AG09319 (cell line): ENCODE data around the gene NAP1L5.

Experiments used
- DNase-seq: peaks from one replicate; pipeline ENCODE4 v3.0.0-alpha.2; 2010; ENCODE audit warnings: low read depth; ENCODE audit errors: extremely low read depth
- TF ChIP-seq, protein P1 (sequence below): IDR thresholded peaks from 2 replicates; pipeline ENCODE4 v1.5.1; 2011; ENCODE audit warnings: low read depth, mild to moderate bottlenecking, inconsistent platforms, low read length, moderate library complexity

The NAP1L5 gene

DNA sequence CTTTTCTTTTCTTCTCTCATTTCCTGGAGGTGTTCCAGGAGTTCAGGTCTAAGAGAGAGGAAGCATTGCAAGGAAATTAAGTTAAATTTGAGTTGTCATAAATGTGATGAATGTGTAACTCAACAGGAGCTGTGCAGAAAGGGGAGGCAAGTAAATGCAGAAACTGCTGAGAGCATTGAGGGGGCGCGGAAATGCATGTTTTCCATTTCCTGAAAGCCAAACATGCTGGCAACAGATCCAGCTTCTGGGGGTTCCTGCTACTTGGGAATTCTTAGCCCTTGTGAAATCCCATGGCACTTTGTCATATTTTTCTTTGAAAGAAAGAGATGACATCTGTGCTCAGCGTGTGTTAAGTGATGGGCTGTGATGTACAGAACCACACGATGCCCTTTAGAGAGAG is 33.8 kb upstream of the NAP1L5 start:
- TF ChIP-seq, protein P1, sequence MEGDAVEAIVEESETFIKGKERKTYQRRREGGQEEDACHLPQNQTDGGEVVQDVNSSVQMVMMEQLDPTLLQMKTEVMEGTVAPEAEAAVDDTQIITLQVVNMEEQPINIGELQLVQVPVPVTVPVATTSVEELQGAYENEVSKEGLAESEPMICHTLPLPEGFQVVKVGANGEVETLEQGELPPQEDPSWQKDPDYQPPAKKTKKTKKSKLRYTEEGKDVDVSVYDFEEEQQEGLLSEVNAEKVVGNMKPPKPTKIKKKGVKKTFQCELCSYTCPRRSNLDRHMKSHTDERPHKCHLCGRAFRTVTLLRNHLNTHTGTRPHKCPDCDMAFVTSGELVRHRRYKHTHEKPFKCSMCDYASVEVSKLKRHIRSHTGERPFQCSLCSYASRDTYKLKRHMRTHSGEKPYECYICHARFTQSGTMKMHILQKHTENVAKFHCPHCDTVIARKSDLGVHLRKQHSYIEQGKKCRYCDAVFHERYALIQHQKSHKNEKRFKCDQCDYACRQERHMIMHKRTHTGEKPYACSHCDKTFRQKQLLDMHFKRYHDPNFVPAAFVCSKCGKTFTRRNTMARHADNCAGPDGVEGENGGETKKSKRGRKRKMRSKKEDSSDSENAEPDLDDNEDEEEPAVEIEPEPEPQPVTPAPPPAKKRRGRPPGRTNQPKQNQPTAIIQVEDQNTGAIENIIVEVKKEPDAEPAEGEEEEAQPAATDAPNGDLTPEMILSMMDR = no peak
- DNase-seq = no peak

DNA sequence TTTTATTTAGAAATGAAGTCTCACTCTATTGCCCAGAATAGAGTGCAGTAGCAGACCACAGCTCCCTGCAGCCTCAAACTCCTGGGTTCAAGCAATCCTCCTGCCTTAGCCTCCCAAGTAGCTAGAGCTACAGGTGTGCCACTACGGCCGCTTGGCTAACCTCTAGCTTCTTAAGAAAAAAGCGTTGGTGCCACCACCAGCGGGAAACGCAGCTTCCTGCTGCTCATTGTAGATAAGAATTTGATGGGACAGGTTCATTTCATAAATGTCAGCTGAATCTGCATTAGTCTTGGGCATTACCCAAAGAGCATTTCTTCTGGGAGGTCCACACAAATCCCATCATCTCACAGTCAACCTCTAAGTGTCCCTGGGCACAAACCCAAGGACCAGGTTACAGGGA is 33.2 kb upstream of the NAP1L5 start:
- no peak for DNase-seq
- TF ChIP-seq, protein P1 = no peak

DNA sequence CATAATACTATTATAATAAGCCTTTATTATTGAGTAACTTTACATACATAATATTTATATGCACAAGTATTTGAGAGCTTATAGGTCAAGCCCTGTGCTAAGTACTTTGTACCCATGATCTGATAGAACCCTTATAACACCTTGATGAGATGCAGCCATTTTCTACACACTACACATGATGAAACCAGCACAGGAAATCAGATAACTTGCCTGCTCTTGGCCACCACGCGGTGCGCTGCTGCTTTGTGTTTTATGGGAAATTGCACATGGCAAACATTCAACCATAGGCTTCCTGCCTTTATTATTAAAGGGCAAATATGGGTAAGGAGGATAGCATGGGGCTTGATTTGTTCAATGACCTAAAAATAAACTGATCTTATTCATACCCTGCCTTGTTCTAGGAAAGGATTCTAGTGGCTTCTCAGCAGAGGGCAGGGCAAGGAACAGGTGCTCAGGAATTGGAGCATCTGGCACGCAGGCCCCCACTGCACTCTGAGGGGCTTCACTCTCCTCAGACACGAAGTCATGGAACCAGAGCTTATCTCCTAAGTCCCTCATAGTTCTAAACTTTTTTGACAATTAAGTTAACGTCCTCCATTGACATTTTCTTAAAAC is 31.6 kb upstream of the NAP1L5 start:
- TF ChIP-seq, protein P1 = no peak
- DNase-seq = no peak

DNA sequence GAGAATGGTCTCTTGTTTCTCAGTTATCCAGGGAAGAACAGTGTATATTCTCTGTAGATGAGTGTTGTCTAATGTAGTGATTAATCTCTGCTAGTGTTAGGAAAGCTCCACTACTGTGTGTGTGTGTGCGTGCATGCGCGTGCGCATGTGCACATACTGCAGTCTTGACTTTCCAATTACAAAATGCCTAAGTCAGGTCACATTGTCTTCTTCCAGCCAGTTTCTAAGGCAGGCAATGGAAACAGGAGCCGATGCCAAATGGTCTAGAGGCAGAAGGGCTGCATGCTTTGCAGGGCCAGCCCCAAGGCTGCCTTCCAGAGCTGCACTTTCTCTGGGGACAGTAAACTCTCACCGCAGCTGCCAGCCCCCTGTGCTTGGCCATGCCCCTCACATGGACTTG is 30.5 kb upstream of the NAP1L5 start:
- TF ChIP-seq, protein P1 = no peak
- no peak for DNase-seq

DNA sequence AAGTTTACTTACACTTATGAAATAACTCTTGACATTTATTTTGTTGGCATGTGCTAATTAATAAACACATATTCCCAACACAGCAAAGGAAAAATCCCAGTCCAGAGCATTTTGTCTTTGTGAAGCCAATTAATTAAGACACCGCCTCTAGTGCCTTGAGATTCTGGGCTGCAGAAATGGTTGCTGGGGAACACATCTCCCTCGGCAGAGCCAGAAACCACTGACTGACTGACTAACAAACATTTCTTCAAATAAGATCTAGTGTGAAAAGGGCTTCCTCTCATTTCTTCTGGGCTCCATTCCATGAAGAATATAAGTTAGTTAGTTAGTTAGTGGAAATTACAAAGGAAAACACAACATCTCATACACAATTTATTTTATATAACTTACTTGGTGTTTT is 28.4 kb upstream of the NAP1L5 start:
- TF ChIP-seq, protein P1 = no peak
- DNase-seq = no peak

DNA sequence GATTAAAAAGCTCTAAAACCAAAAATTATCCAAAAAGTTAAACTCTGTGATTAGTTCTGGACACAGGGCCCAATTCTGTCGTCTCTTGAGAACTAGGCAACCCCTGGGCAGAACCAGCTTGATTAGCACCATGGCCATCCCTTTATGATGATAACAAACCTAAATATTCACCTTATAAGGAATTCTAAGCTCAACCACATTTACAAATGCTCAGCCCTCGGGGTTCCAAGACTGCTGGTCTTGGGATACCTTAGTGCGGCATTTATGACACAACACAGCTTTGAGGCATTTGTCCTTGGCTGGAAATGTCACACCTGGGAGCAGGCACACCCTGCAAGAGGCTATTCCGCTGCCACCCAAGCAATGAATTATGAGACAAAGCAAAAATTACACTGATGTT is 27.5 kb upstream of the NAP1L5 start:
- DNase-seq = no peak
- TF ChIP-seq, protein P1 = no peak

DNA sequence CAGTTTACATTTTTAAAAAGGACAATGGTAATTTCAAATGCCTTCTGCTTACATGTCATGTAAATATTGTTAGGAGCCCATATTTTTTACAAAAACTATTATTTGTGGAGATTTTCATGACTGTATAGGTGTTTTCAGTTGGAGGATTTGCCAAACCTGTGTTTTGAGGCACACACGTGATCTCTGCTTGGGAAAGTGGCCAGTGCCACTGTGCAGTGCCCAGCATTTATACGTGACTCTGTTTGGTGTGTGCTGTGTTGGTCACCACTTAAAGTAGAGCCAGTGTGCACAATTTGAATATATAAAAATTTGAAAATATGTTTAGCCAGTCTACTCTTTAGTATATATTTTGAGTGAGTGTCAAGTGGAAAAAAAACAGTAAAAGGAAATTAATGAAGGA is 26.8 kb upstream of the NAP1L5 start:
- DNase-seq = no peak
- TF ChIP-seq, protein P1 = no peak
